Stimulated activated CD4-positive, alpha-beta T cell treated with anti-CD3 and anti-CD28 coated beads, Interleukin-12 subunit alpha, Interleukin-12 subunit beta, amount 100 ng/mL, for 48 hours (primary cell): Measurements from ENCODE around the gene CTXN3.

Experiments used
- DNase-seq, 3 donors: peaks; one replicate each; pipeline ENCODE4 v3.0.0-alpha.2; 2020; ENCODE audit warnings: low read depth in 2 of 3, low spot score in 1 of 3

Gene CTXN3

DNA sequence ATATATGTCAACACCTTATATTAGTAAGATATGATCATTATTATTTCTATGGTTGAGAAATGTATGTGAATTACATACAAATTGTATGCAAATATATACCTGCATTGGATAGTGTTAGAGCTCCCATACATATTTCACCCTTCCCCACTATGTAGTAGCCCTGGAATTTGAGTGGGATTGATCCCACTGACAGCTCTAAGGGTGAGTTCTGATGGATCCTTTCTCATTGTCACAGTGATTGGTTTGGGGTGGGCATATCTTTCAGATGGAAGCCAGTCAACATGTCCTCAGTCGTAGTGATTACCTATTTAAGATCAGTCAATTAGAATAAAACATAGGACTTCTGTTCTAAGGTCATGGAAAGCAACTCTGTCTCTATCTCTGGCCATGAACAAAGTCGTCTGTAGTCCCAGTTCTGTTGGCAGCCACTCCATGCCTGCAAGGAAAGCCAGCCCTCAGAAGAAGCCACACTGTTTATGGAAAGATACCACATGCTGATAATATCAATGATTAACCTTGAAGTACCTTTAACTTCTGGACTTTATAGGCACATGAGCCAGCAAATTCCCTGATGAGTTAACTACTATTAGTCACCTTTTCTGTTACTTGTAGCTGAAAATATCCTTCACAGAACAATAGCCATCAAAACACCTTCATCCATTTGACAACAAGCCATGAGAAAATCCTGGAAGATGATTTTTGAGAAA is 49.2 kb downstream of the CTXN3 start:
- DNase-seq: no peak

- DNase-seq: no peak
Measured at GRCh38 chr5:127699416-127699815, 50.5 kb downstream of the CTXN3 start.

- no peak for DNase-seq
Measured at GRCh38 chr5:127700237-127700766, 51.4 kb downstream of the CTXN3 start.

GRCh38 chr5:127702434-127702833 is 53.6 kb downstream of the CTXN3 start:
- no peak for DNase-seq

DNA sequence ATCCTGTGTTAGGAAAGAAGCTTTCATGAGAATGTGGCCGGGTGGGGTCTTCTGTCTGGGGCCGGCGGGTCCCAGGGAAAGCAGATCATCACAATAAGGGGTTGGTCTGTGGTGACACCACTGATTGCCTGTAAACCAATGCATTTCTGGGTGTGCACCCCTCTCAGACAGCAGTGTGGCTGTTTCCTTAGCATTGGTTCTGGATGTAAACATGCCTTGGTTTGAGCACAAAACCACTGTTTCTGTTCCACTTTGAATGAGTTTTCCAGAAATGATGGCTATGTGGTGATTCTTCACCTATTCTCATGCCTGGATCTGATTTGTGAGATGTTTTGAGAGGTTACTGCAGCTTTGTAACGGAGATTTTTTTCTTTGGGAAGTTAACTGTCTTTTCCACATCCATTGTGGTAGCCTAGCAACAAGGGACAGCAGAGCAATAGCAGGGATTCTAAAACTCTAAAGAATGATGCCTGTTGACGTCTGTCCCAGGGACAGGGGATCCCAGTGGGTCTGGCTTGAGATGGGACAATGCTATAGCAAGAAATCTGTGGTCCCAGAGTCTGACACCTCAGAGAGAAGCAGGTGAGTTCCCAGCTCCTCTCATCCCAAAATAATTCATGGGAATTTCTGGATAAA is 54.2 kb downstream of the CTXN3 start, which contains the start of gene CCDC192:
Gene CCDC192 (plus strand): TSS at position 466 of the 636 bp plus-strand sequence. CDS start 55 bp downstream, at position 521.
- no peak for DNase-seq

DNA sequence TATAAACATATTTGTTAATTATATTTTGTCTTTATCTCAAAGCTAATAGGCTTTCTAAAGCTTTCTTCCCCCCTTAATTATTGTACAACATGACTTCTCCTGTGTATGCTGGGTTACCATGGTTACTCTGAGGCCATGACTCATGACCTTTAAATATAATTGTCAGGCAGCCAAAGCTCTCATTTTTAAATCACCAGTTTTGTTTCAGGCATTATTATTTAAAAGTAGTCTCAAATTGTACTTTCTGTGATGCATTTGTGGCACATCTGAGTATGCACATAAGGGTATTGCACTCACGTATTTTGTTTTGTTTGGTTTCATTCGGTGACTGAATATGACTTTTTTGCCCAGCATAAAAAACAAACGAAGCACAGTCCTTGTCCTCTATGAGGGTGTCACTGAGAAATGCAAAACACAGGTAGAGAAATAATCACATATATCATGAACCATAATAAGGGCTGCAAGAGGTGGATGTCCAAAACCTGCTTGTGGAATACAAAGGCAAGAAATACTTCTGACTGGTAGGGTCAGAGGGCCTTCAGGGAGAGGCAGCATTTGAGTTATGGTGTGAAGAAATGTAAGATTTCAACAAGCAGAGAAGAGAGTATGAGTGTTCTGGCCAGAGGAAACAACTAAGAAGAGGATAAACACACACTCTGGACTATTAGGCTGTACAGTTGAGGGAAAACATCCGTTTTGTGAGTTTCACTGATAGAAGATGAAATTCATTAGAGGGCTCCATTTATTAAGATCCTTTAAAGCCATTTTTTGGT is 56.4 kb downstream of the CTXN3 start:
- DNase-seq: no peak

DNA sequence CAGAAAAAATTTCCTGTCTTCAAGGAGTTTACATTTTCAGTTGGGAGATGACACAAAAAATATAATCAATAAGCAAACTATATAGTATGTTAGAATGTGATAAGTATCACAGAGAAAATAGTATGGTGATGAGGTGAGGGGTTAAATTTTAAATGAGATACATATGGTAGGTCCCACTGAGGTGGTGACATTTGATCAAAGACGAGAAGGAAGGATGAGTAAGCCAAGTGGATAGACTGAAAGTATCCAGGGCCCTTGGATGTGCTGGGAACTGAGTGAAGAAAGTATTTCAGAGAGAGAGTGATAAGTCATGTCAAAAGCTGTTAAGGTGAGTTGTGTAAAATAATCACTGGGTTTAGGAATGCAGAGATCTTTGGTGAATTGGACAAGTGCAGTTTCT is 57.8 kb downstream of the CTXN3 start:
- no peak for DNase-seq

DNA sequence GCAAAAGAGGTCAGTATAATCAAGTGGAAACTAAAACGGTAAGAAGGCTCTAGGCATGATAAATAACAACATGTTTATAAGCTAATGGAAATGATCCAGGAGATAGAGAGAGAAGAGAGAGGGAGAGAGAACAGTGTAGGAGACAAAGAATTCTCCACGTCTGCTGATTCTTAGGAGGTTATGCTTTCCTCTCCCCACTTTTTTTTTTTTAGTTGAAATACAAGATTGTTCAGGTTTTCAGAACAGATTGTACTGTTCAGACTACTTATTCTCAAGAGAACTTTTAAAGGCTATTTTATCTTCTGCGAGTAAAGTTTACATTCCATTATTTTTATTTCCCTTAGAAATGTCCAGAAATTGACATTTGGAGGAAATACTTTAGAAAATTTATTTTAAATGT is 58.3 kb downstream of the CTXN3 start:
- DNase-seq: no peak
